ENCODE results near the gene ZNF501.

Gene ZNF501

DNA sequence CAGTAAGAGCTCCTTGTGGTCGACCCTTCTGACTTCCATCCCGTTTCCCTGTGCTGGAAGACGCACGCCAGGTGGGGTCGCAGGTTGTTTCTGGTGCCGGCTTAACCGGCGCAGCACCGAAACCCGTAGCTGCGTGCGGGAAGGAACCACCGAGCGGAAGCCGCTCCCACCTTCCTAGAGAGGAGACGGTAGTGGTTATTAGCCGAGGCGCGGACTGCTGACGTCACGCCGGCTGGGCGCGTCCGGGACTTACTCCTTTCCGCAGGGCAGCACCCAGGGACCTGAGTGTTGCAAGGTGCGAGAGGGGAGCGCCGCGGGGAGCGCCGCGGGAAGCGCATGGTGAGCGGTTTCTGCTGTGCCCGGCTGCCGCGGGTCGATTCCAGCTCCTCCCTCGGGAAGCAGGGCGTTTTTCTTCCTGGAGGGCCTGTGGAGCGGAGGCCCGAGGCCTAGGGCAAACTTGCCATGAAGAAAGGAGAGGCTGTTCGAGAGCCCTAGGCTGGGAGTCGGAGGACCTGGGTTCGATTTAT, at the start of gene ZNF501:
ZNF501 (plus strand) TSS at position 252 of the 527 bp plus-strand sequence. CDS start 4,787 bp downstream, outside the sequence.
- DNase-seq (ENCODE audit: low read depth): peak; percentile 70

- DNase-seq (ENCODE audit: low read depth): no peak
Measured at GRCh38 chr3:44680921-44681455, 48.4 kb upstream of the ZNF501 start.

DNA sequence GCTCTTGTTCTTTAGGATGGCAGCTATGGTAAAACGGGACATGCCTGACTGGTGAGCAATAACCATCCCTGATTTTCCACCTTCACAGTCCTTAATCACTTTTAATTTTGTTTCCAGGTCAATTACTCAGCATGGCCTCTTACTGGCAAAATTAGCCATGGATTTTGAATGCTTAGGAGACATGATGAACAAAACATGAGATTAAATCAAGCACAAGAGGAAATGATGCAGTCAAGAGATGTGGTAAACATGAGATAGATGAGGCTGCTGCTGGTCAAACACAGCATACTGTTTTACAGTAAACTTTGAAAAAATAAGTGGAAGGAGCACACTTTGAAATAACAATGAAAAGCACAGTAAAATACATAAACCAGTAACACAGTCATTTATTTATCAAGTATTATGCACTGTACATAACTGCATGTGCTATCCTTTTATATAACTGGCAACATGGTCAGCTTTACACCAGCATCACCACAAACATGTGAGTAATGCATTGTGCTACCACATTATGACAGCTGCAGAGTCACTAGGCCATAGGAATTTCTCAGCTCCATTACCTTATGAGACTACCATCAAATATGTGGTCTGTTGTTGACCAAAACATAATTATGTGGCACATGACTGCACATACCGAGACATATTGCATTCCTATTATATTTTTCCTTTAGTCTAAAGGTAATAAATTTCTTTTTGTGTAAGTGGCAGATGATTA, 47.1 kb upstream of the ZNF501 start:
- DNase-seq (ENCODE audit: low read depth): no peak

- peak; percentile 22 for DNase-seq (ENCODE audit: low read depth)
Measured at GRCh38 chr3:44685128-44685800, 44.2 kb upstream of the ZNF501 start.

- DNase-seq (ENCODE audit: low read depth): no peak
Measured at GRCh38 chr3:44687898-44688297, 41.5 kb upstream of the ZNF501 start.

GRCh38 chr3:44712455-44713075, 16.9 kb upstream of the ZNF501 start, which contains the start of gene ZNF502:
TSS of gene ZNF502 (plus strand) at chr3:44712660. CDS start at chr3:44720262, 7,602 bp downstream.
- DNase-seq (ENCODE audit: low read depth): peak; percentile 24

- no peak for DNase-seq (ENCODE audit: low read depth)
Measured at GRCh38 chr3:44721231-44722102, 8.0 kb upstream of the ZNF501 start.

DNA sequence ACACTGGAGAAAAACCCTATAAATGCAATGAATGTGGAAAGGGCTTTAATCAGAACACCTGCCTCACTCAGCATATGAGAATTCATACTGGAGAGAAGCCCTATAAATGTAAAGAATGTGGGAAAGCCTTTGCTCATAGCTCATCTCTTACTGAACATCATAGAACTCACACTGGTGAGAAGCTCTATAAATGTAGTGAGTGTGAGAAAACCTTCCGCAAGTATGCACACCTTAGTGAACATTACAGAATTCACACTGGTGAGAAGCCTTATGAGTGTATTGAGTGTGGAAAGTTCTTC, 7.4 kb upstream of the ZNF501 start:
- no peak for DNase-seq (ENCODE audit: low read depth)

DNA sequence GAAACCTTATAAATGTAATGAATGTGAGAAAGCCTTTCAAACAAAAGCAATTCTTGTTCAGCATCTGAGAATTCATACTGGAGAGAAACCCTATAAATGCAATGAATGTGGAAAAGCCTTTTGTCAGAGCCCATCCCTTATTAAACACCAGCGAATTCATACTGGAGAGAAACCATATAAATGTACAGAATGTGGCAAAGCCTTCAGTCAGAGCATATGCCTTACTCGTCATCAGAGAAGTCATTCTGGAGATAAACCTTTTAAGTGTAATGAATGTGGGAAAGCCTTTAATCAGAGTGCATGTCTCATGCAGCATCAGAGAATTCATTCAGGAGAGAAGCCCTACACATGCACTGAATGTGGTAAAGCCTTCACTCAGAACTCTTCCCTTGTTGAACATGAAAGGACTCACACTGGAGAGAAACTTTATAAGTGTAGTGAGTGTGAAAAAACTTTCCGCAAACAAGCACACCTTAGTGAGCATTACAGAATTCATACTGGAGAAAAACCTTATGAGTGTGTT, 5.3 kb downstream of the ZNF501 start:
- DNase-seq (ENCODE audit: low read depth): no peak

DNA sequence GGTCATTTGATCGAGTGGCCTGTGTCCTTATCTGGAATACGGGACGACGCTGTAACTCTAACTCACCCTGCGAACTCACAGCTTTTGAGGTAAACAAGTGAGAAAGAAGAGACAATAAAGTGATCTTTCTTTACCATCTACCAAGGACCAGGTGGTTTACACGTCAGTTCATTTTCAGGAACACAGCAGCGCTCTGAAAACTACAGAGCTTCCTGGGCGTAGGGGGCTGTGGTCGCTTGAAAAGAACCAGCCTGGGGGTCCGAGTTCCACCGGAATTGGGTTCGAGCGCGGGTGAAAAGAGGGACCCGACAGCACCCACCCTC, 31.6 kb downstream of the ZNF501 start:
- no peak for DNase-seq (ENCODE audit: low read depth)

- peak; percentile 99 for DNase-seq (ENCODE audit: low read depth)
Measured at GRCh38 chr3:44761424-44762169, 32.2 kb downstream of the ZNF501 start, which contains the start of the genes KIAA1143 and KIF15. TSS of gene KIAA1143 (minus strand) at chr3:44761619. CDS start at chr3:44761602, 17 bp downstream. TSS of gene KIF15 (plus strand) at chr3:44761794. CDS start at chr3:44761866, 72 bp downstream.

DNA sequence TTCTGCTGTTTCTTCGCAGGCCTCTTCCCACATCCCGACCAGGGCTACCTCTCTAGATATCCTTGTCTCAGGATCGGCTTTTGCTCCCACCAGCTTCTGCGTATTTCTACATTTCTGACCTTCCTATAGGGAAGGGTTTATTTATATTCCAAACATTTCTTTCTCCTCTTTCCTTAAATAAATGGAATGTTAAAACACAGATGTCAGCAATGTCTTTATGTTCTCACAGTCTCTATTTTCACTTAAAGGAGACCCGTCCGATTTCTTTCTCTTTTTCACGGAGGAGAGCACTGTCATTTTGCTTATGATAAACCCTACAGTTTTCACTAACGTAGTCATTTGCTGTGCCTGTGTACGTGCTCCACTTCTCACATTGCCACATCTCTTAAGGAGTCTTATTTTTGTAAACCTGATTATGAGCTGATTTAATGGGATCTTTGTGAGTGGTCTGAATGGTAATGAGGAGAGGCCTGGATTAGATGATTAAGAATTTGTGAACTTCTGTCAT, 32.8 kb downstream of the ZNF501 start:
- no peak for DNase-seq (ENCODE audit: low read depth)

GRCh38 chr3:44762690-44763089, 33.3 kb downstream of the ZNF501 start:
- DNase-seq (ENCODE audit: low read depth): no peak

GRCh38 chr3:44764248-44764647, 34.8 kb downstream of the ZNF501 start:
- no peak for DNase-seq (ENCODE audit: low read depth)

DNA sequence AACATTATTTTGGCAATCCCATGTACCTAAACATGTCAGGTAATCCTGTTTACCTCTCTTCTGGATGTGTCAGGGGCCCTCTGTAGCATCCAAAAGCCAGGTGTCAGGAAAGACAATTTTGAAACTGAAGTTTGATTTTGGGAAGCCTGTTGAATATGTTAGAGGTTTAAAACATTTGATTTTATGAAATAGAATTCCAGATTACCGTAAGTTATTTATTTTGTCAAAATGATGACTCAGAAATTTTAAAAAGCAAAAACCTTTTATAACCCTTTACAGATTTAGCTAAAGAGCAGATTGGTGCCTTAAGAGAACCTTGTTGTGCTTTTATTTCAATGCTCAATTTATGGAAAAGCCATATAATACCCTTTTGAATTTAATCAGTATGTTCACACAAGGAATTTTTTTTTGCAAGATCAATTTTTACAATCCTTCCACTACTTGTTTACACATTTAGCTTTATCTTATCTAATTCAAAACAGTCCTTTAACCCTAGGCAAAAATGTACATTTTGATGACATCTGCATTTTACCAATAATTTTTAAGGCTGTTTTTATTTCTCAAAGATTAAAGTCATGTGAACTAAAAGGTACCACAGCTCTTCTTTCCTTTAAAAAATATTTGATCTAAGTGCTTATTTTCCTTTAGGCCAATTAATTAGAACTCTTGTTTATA, 42.1 kb downstream of the ZNF501 start:
- DNase-seq (ENCODE audit: low read depth): no peak

DNA sequence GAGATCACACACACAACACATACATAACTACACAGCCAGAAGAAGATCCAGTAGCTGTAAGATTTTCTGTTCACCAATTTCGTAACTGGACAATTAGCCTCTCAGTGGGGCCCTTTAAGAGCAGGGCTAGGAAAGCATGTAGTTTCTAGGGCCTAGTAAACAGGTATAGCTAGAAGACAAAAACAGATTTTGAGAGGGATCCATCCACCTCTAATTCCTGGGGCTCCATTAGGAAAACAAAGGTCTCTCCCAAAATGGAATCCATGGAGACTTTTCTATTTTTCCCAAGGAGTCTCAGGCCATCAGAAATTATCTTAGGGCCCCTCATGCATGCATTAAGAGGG, 42.6 kb downstream of the ZNF501 start:
- DNase-seq (ENCODE audit: low read depth): no peak

GRCh38 chr3:44782891-44783290, 53.5 kb downstream of the ZNF501 start:
- DNase-seq (ENCODE audit: low read depth): no peak
